GM23338 (cell line): ENCODE results near the gene CCDC134. TPM values are rescaled to one million over a fixed set of nuclear protein-coding genes. Genes with fewer than 3 reads are reported as not detected.

Experiments used
- ATAC-seq: fragments of 200-7000 bp; cut with Tn5 transposase; 3 replicates; pipeline ENCODE4 v1.9.1; 2020
- DNase-seq: peaks from one replicate; pipeline ENCODE4 v3.0.0-alpha.2; 2015; ENCODE audit warnings: low spot score
- H2AFZ ChIP-seq: fragments of 200-600 bp; sonication (generic); 2 replicates; pipeline ENCODE4 v1.8.0; 2016; ENCODE audit warnings: antibody characterized with exemption, mild to moderate bottlenecking, moderate library complexity
- H3F3A ChIP-seq: fragments of 200-600 bp; sonication (generic); replicated peaks from 2 replicates; pipeline ENCODE4 v1.8.0; 2017; ENCODE audit warnings: antibody characterized with exemption, mixed run types, low read depth
- H3K27ac ChIP-seq: fragments of 200-600 bp; sonication (generic); 2 replicates; pipeline ENCODE4 v1.6.1; 2016; ENCODE audit warnings: low read depth
- H3K27me3 ChIP-seq: fragments of 200-600 bp; sonication (generic); 2 replicates; pipeline ENCODE4 v1.8.0; 2016; ENCODE audit warnings: mild to moderate bottlenecking, mixed run types, moderate library complexity; ENCODE audit not compliant: insufficient read depth
- H3K36me3 ChIP-seq: fragments of 200-600 bp; sonication (generic); 2 replicates; pipeline ENCODE4 v1.8.0; 2016; ENCODE audit warnings: mild to moderate bottlenecking; ENCODE audit not compliant: insufficient read depth
- H3K4me1 ChIP-seq: fragments of 200-600 bp; sonication (generic); 2 replicates; pipeline ENCODE4 v1.8.0; 2016; ENCODE audit warnings: mild to moderate bottlenecking, moderate library complexity; ENCODE audit not compliant: insufficient read depth
- H3K4me2 ChIP-seq: fragments of 200-600 bp; sonication (generic); 2 replicates; pipeline ENCODE4 v1.7.1; 2017; ENCODE audit warnings: mixed run types
- H3K4me3 ChIP-seq: fragments of 200-600 bp; sonication (generic); 2 replicates; pipeline ENCODE4 v1.6.1; 2016; ENCODE audit warnings: mixed run types
- H3K79me2 ChIP-seq: fragments of 200-600 bp; sonication (generic); replicated peaks from 2 replicates; pipeline ENCODE4 v1.8.0; 2017; ENCODE audit warnings: mild to moderate bottlenecking; ENCODE audit not compliant: insufficient read depth
- H3K9me2 ChIP-seq: fragments of 200-600 bp; sonication (generic); 2 replicates; pipeline ENCODE4 v1.8.0; 2017; ENCODE audit not compliant: insufficient read depth
- H4K20me1 ChIP-seq: fragments of 200-600 bp; sonication (generic); replicated peaks from 2 replicates; pipeline ENCODE4 v1.8.0; 2017; ENCODE audit warnings: mild to moderate bottlenecking; ENCODE audit not compliant: insufficient read depth
- H3K27ac Mint-ChIP-seq: 2 replicates; pipeline ENCODE4 v1.8.0; 2020; ENCODE audit warnings: inconsistent platforms, mild to moderate bottlenecking, moderate library complexity, mixed read lengths
- H3K27me3 Mint-ChIP-seq: 3 replicates; pipeline ENCODE4 v1.8.0; 2022; ENCODE audit warnings: low read depth, mild to moderate bottlenecking, moderate library complexity, mixed read lengths, inconsistent platforms; ENCODE audit not compliant: insufficient read depth, poor library complexity
- H3K36me3 Mint-ChIP-seq: 3 replicates; pipeline ENCODE4 v1.8.0; 2021; ENCODE audit warnings: low read depth, mild to moderate bottlenecking, inconsistent platforms, moderate library complexity, mixed read lengths
- H3K4me1 Mint-ChIP-seq: 3 replicates; pipeline ENCODE4 v1.8.0; 2020; ENCODE audit warnings: mild to moderate bottlenecking, inconsistent platforms, mixed read lengths
- H3K4me3 Mint-ChIP-seq: 3 replicates; pipeline ENCODE4 v1.8.0; 2021; ENCODE audit warnings: moderate library complexity, mild to moderate bottlenecking, inconsistent platforms, mixed read lengths
- H3K9me3 Mint-ChIP-seq: 3 replicates; pipeline ENCODE4 v1.8.0; 2020; ENCODE audit warnings: moderate library complexity, mild to moderate bottlenecking, inconsistent platforms, mixed read lengths
- CREB1 ChIP-seq: fragments of 250-450 bp; sonication (Bioruptor Pico); IDR thresholded peaks from 2 replicates; pipeline ENCODE4 v1.5.0; 2020; ENCODE audit warnings: low read depth, mild to moderate bottlenecking, moderate library complexity
- CTCF ChIP-seq, 2 experiments: fragments of 200-600 bp in 1 of 2; sonication (generic) in 1 of 2; conservative IDR thresholded peaks; 2 replicates each; pipeline versions ENCODE4 v1.5.1 to v1.6.1; 2016 to 2017; ENCODE audit warnings: antibody characterized with exemption in 2 of 2, low read depth in 2 of 2, mild to moderate bottlenecking in 2 of 2, moderate library complexity in 1 of 2
- EZH2phosphoT487 ChIP-seq: fragments of 200-600 bp; sonication (generic); IDR thresholded peaks from one replicate; pipeline ENCODE4 v1.8.1; 2018; ENCODE audit warnings: antibody characterized with exemption; ENCODE audit not compliant: unreplicated experiment
- JUNB ChIP-seq: IDR thresholded peaks from one replicate; pipeline ENCODE4 v1.6.1; 2016; ENCODE audit warnings: antibody characterized with exemption; ENCODE audit not compliant: unreplicated experiment
- NANOG ChIP-seq: IDR thresholded peaks from 2 replicates; pipeline ENCODE4 v1.6.1; 2016; ENCODE audit warnings: antibody characterized with exemption, borderline replicate concordance
- REST ChIP-seq: IDR thresholded peaks from one replicate; pipeline ENCODE4 v1.6.1; 2018; ENCODE audit warnings: antibody characterized with exemption; ENCODE audit not compliant: unreplicated experiment
- ZNF114 ChIP-seq: fragments of 250-450 bp; sonication (Bioruptor Pico); IDR thresholded peaks from 2 replicates; pipeline ENCODE4 v1.5.0; 2020; ENCODE audit warnings: mild to moderate bottlenecking, moderate library complexity
- ZNF331 ChIP-seq: fragments of 250-450 bp; sonication (Bioruptor Pico); IDR thresholded peaks from 2 replicates; pipeline ENCODE4 v1.5.0; 2020; ENCODE audit warnings: low read depth, mild to moderate bottlenecking, moderate library complexity
- polyA plus RNA-seq: library from polyadenylated mRNA; unstranded; fragments of >200 nt; fragmentation: Nextera tagmentation; extraction: Ambion mirVana; gene quantifications from 2 replicates; pipeline ENCODE4 v1.2.1, GENCODE V29; 2016
- total RNA-seq: library from RNA; depleted of rRNA; stranded (reverse); fragments of >200 nt; shearing (Covaris generic); gene quantifications from 2 replicates; pipeline ENCODE4 v1.2.3, GENCODE V29; 2014

CCDC134 gene
- total and polyA plus RNA-seq, 2 experiments from 2014 or later, result 2.7 to 24.5 TPM

GRCh38 chr22:41840216-41840615, 39.7 kb downstream of the CCDC134 start (continued):
- TF ChIP-seq REST (no peak), CREB1 (CRISPR knock-in tag) (no peak), ZNF331 (CRISPR knock-in tag) (no peak), JUNB (no peak), EZH2phosphoT487 (no peak)

- Histone ChIP-seq H3F3A (peaks cover 17% of the 10 kb centered on the region; the same call in 1 of the 2 replicates), H3K36me3 (peaks cover 17% of the 10 kb centered on the region), H4K20me1 (peaks cover 82% of the 10 kb centered on the region), H3K4me2 (no peak overlapping the region; the same call in 1 of the 2 replicates), H3K4me3 (no peak overlapping the region), H3K9me2 (no peaks in the 10 kb centered on the region), H3K79me2 (peaks cover 100% of the 10 kb centered on the region), H3K27me3 (no peaks in the 10 kb centered on the region), H2AFZ (no peak overlapping the region), H3K4me1 (peaks cover 42% of the 10 kb centered on the region), H3K27ac (peak overlapping the region; percentile 74)
- peaks cover 12% of the 10 kb centered on the region for H3K27me3 Mint-ChIP-seq
- peaks cover 42% of the 10 kb centered on the region for H3K36me3 Mint-ChIP-seq
- no peaks in the 10 kb centered on the region for H3K9me3 Mint-ChIP-seq
- DNase-seq, result no peak
- no peak overlapping the region for H3K27ac Mint-ChIP-seq
- TF ChIP-seq JUNB, result no peak
- peaks cover 49% of the 10 kb centered on the region for H3K4me1 Mint-ChIP-seq
- no peak overlapping the region for H3K4me3 Mint-ChIP-seq
- ATAC-seq, result no peak
Observed at GRCh38 chr22:41841085-41841712, 40.7 kb downstream of the CCDC134 start.

GRCh38 chr22:41842996-41843970, 42.8 kb downstream of the CCDC134 start:
- no peak overlapping the region for H2AFZ ChIP-seq
- H3K9me2 ChIP-seq, result no peaks in the 10 kb centered on the region
- DNase-seq (no peak), ATAC-seq (no peak)
- peaks cover 57% of the 10 kb centered on the region for H3K4me1 ChIP-seq
- H3K79me2 ChIP-seq, result peaks cover 100% of the 10 kb centered on the region
- H3K4me1 Mint-ChIP-seq, result peaks cover 50% of the 10 kb centered on the region
- H3K9me3 Mint-ChIP-seq, result no peaks in the 10 kb centered on the region
- no peaks in the 10 kb centered on the region for H3K27me3 ChIP-seq
- no peak overlapping the region for H3K4me3 Mint-ChIP-seq
- peaks cover 12% of the 10 kb centered on the region for H3K27me3 Mint-ChIP-seq
- H3K36me3 Mint-ChIP-seq, result peaks cover 27% of the 10 kb centered on the region
- no peak overlapping the region; the same call in 1 of the 2 replicates for H3K27ac ChIP-seq
- H3K4me3 ChIP-seq, result no peak overlapping the region
- H4K20me1 ChIP-seq, result peaks cover 88% of the 10 kb centered on the region
- H3F3A ChIP-seq, result peaks cover 16% of the 10 kb centered on the region
- no peak overlapping the region; the same call in 1 of the 2 replicates for H3K27ac Mint-ChIP-seq
- 0 out of 2 replicates have a peak, but pooled peaks cover 8% of the 10 kb centered on the region for H3K36me3 ChIP-seq
- H3K4me2 ChIP-seq, result no peak overlapping the region
- TF ChIP-seq EZH2phosphoT487 (no peak), ZNF331 (CRISPR knock-in tag) (no peak), ZNF114 (CRISPR knock-in tag) (no peak), NANOG (no peak), CTCF (conservative IDR thresholded peaks at IDR 0.05; ENCODE audit: low read depth in 2 of 2) (no peak), REST (no peak)
